Choroid plexus epithelial cell (primary cell): ENCODE results near the gene CRACR2A.

Experiments used
- DNase-seq: peaks from one replicate; pipeline ENCODE4 v3.0.0-alpha.2; 2010; ENCODE audit warnings: low read depth
- H3K4me3 ChIP-seq: 2 replicates; pipeline ENCODE4 v1.5.1; 2011; ENCODE audit warnings: low read depth, mild to moderate bottlenecking, control low read depth, low read length, moderate library complexity
- CTCF ChIP-seq: conservative IDR thresholded peaks from 2 replicates; pipeline ENCODE4 v1.5.1; 2011; ENCODE audit warnings: low read depth, mild to moderate bottlenecking, control low read depth, inconsistent platforms, low read length, moderate library complexity

The CRACR2A gene

GRCh38 chr12:3622822-3623690, 129.9 kb downstream of the CRACR2A start:
- no peak overlapping the region for H3K4me3 ChIP-seq
- DNase-seq = no peak

DNA sequence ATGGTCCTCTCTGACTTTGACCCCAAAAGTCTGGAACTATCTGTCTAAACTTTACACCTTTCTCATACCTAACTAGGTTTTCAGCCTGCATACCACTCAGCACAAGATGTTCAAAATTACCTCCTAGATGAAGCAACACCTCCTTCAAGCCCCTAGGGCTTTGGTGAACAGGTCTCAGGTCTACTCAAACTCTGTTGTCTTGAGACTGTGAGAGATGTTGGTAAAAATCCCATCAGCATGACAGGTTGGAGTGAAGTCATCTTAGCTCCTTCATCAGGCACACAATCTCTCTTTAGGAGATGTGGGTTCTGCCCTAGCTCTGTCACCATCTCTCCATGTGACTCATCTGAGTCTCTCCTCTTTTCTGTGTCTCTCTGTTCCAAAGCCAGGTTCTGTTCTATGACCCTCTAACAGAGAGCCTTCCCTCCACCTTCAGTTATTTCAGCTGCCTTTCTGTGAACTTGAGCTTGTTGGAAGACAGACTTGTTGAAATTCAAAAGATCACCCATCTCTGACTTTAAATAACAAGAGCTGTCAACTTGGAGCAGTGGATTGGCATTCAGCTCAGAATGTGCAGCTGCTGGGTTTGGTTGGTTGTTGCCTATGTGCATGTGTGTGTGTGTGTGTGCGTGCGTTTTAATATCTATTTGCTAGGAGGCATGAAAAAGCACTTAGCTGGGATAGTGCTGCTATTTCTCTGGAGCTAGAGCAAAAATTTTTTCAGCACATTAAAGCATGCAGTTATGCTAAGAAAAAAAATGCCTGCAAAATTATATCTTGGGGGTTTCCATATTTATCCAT, 130.7 kb downstream of the CRACR2A start:
- no peak for TF ChIP-seq CTCF
- no peak overlapping the region for H3K4me3 ChIP-seq
- DNase-seq = no peak

More at GRCh38 chr12:3622822-3623690, 129.9 kb downstream of the CRACR2A start:
- TF ChIP-seq CTCF = no peak

GRCh38 chr12:3620856-3621255, 132.1 kb downstream of the CRACR2A start:
- TF ChIP-seq CTCF = no peak
- no peak for DNase-seq
- H3K4me3 ChIP-seq = no peak overlapping the region

GRCh38 chr12:3617565-3617964, 135.3 kb downstream of the CRACR2A start:
- no peak for TF ChIP-seq CTCF
- DNase-seq = no peak
- H3K4me3 ChIP-seq = no peak overlapping the region

GRCh38 chr12:3615862-3616261, 137.0 kb downstream of the CRACR2A start:
- TF ChIP-seq CTCF = no peak
- no peak for DNase-seq
- H3K4me3 ChIP-seq = no peak overlapping the region

DNA sequence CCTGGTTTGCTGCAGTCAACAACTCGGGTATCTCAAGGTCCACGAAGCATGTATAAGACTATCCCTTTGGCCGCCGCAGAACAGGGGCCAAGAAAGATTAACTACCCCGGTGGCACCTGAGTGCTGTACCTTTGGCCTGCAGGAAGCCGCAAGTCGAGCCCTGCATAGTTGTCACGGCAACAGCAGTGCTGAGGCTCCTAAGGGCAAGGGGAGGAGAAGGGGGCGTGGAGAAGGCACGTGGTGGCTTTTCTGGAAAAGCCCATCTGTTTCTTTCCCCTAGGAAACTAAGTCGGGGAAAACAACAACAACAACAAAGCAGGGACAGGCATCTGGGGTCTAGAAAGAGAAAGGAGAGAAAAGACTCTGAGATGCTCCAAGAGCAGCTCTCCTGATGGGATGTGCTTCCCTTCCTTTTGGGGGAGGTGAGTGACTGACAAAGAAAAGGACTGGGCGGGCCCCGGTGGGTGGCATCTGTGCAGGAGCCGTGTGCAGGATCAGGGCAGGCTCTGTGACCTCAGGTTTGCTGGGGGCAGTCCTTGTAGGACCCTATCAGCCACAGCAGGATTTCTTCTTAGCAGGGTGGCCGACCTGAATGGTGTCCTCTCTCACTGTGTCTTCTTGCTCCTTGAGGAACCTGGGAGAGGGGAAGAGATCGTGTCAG, 138.0 kb downstream of the CRACR2A start:
- no peak overlapping the region for H3K4me3 ChIP-seq
- no peak for TF ChIP-seq CTCF
- DNase-seq = no peak
